Hypothalamus (tissue), 51 donors: Measurements from ENCODE around the gene GRID2IP.
"Not testable (repeated sequence)": the region's sequence is repeated elsewhere in the genome, so short reads cannot be mapped to it uniquely, and the experiment has no call there.

Experiments used
- DNase-seq, 51 donors: peaks; one replicate each; lab custom pipeline; 2025; lab: John Stamatoyannopoulos, UW

The GRID2IP gene

DNA sequence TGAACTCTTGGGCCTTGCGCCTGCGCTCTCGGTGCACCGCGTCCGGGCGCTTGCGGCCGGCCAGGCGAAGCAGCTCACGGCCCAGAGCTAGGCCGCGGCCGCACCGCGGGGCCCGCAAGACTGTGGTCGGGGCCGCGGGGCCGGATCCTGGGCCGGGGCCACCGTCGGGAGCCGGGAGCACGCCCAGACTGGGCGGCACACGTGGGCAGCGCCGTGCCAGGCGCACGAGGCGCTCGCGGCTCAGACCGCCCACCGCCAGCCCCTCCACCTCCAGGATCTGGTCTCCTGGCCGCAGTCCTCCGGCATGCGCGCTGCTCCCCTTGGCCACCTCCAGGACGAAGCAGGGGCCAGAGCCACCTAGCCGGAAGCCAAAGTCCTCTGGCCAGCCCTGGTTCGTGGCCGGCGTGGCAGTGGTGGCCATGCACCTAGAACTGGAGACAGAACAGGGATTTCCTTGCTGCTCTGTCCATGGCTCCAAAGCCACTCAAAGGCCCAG lies at the start of gene GRID2IP:
TSS of gene GRID2IP (minus strand) at position 446 of the 496 bp plus-strand sequence. CDS start at position 421, 25 bp downstream.
- no peak for DNase-seq

- no peak for DNase-seq
Measured at GRCh38 chr7:6600093-6600492, 48.8 kb upstream of the GRID2IP start.

- peak in 3 of 51 donors; percentile 29 to 53 (median 37) for DNase-seq
Measured at GRCh38 chr7:6590645-6591110, 39.4 kb upstream of the GRID2IP start.

GRCh38 chr7:6589829-6590644 lies 38.8 kb upstream of the GRID2IP start, which contains the start of gene INTS15:
Gene INTS15, plus strand, starts transcription at chr7:6590021. Its CDS starts 263 bp downstream, at chr7:6590284.
- DNase-seq = peak in 47 of 51 donors; percentile 7 to 83 (median 59)

- peak in 3 of 51 donors; percentile 43 to 46 (median 44) for DNase-seq
Measured at GRCh38 chr7:6589151-6589828, 38.0 kb upstream of the GRID2IP start.

DNA sequence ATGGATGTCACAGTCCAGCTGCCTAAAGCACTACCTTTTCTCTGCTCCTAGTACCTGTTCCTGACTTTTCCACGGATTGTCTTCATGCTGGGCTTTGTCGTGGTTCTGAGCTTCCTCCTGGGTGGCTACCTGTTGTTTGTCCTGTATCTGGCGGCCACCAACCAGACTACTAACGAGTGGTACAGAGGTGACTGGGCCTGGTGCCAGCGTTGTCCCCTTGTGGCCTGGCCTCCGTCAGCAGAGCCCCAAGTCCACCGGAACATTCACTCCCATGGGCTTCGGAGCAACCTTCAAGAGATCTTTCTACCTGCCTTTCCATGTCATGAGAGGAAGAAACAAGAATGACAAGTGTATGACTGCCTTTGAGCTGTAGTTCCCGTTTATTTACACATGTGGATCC lies 37.3 kb upstream of the GRID2IP start:
- DNase-seq = no peak

- DNase-seq = not testable (repeated sequence)
Measured at GRCh38 chr7:6585746-6586432, 34.6 kb upstream of the GRID2IP start.

GRCh38 chr7:6579446-6579845 lies 28.2 kb upstream of the GRID2IP start:
- no peak for DNase-seq

GRCh38 chr7:6578114-6579084 lies 27.1 kb upstream of the GRID2IP start:
- no peak for DNase-seq

DNA sequence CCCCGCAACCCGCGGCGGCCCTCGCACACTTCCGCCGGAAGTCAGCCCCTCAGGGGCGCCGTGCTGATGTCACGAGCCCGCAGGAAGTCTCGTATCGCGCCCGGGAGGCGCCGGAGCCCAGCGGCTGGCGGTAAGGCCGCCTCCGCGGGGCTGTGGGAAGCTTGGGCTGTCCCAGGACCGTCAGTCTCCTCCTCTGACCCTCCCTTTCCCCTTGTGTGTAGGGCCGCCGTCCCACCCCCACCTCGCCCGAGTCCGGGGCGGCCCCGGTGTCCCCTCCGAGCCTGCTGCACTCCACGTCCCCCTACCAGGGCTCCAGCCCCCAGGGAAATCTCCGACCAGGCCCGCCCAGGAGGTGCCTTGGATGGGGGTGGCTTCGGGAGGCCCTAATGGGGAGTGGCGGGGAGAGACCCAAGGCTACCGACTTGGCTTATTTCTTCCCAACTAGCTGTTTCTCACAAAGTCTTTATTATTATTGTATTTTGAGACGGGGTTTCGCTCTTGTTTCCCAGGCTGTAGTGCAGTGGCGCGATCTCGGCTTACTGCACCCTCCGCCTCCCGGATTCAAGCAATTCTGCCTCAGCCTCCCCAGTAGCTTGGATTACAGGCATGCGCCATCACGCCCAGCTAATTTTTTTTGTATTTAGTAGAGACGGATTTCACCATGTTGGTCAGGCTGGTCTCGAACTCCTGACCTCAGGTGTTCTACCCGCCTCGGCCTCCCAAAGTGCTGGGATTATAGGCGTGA lies 26.3 kb upstream of the GRID2IP start, which contains the start of gene ZDHHC4:
TSS of gene ZDHHC4 (plus strand) at position 86 of the 745 bp plus-strand sequence. CDS start 3,108 bp downstream, outside the sequence.
- DNase-seq = peak; percentile 6 to 91 (median 74)

DNA sequence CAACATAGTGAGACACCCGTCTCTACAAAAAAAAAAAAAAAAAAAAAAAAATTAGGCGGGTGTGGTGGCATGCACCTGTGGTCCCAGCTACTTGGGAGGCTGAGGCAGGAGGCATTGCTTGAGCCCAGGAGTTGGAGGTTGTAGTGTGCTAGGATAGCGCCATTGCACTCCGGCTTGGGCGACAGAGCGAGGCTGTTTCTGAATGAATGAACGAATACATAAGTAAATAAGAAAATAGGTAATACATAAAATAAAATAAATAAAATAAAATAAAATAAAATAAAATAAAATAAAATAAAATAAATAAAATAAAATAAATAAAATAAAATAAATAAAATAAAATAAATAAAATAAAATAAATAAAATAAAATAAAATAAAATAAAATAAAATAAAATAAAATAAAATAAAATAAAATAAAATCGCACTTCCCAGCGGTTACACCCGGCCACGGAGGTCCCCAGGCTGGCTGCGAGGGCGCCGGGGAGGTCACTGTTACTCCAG lies 25.7 kb upstream of the GRID2IP start:
- peak in 1 of 51 donors; percentile 3 for DNase-seq

GRCh38 chr7:6576024-6576866 lies 25.0 kb upstream of the GRID2IP start:
- DNase-seq = peak in 1 of 51 donors; percentile 4

DNA sequence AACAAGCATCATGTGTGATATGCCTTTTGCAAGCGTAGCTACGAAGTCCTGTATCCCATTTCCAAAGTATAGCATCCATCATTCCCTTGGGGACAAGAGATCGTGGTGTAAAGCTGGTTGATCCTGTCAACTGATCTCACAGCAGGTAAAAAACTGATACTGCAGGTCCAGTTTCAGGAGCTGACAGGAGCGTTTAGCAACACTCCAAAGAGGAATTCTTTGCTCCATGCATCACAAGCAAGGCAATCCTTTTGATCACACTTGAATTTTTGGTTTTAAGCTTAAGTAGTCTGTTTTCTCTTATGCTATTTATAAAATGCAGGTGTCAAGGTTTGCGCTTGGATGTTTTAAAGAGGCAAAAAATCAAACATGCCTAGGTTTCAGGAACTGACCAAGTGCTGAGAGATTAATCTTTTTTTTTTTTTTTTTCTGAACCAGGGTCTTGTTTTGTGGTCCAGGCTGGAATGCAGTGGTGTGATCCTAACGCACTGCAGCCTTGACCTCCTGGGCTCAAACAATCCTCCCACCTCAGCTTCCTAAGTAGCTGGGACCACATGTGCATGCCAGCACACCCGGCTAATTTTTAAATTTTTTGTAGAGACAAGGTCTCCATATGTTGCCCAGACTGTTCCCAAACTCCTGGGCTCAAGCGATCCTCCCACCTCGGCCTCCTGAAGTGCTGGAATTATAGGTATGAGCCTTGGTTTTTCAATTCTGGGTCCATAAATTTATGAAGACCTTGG lies 24.2 kb upstream of the GRID2IP start:
- DNase-seq = no peak

- DNase-seq = no peak
Measured at GRCh38 chr7:6571160-6571779, 20.0 kb upstream of the GRID2IP start.

- no peak for DNase-seq
Measured at GRCh38 chr7:6567886-6568285, 16.6 kb upstream of the GRID2IP start.

- DNase-seq = no peak
Measured at GRCh38 chr7:6565655-6566054, 14.4 kb upstream of the GRID2IP start.
